Inflammatory macrophage (primary cell): ENCODE measurements around the gene CAMKK2.
A peak's percentile ranks its signal among the peaks of the same experiment; 100 is the strongest.
"Not testable (repeated sequence)": the region's sequence is repeated elsewhere in the genome, so short reads cannot be mapped to it uniquely, and the experiment has no call there.

Source experiments
- DNase-seq, 2 donors: peaks; one replicate each; pipeline ENCODE4 v3.0.0-alpha.2; 2020 to 2022

CAMKK2 gene

DNA sequence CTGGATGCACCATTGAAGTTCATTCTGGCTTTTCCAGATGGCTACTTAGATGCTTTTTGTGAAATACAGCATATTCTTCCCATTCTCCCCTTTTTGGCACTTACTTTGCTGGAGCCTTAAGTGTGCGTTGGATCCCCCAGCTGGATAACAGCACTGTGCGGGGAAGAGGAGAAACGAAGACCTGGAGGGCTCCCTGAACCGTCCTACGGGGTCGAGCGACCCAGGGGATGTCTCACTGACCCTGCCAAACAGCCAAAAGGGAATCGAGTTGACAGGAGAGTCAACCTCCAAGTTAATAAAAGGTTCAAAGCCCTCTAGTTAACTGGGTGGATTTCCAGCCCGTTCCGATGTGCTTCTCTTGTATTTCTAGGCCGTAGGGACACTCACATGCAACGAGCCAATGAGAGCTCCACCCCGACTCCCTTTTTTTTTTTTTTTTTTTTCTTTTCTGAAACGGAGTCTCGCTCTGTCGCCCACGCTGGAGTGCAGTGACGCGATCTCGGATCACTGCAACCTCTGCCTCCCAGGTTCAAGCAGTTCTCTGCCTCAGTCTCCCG, 1.0 kb upstream of the CAMKK2 start:
- peak; percentile 52 to 55 for DNase-seq

DNA sequence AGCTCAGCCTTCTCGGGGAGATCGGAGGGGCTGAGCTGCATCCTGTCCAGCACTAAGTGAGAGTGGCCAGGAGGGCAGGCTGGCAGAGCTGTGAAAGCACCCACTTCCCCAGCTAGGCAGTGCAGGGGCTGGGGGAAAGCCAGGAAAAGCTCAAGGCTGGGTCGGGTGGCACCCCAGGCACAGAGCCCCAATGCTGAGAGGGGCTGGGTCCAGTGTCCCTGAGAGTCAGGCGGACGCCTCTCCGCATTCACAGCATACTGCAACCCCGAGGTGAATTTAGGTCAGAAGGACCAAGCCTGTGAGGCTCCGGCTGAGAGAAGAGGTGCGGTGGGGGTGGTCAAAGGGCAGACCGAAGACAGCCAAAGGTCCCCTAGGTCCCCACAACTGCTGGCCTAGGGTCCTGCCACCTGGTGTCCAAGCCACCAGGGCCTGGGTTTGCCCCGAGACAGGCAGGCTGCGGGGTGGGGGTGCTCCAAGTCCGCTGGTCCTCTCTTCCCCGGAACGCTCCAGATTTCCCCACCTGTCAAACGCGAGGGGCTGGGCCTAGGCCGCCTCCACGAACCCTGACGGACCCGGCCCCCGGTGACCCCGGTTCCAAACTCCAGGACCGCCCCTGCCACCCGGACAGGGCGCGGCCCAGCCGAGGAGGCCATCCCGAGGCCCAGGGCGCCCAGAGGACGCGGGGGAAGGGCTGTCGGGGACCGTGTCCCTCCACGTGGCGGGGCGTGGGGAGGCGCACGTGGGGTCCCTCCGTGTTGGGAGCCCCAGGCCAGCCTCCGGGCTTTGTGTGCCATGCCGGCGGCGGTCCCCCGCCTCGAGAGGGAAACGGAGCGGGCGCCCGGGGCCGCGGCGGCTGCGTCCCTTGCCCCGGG, 527 bp downstream of the CAMKK2 start:
- DNase-seq: peak; percentile 37 to 54

DNA sequence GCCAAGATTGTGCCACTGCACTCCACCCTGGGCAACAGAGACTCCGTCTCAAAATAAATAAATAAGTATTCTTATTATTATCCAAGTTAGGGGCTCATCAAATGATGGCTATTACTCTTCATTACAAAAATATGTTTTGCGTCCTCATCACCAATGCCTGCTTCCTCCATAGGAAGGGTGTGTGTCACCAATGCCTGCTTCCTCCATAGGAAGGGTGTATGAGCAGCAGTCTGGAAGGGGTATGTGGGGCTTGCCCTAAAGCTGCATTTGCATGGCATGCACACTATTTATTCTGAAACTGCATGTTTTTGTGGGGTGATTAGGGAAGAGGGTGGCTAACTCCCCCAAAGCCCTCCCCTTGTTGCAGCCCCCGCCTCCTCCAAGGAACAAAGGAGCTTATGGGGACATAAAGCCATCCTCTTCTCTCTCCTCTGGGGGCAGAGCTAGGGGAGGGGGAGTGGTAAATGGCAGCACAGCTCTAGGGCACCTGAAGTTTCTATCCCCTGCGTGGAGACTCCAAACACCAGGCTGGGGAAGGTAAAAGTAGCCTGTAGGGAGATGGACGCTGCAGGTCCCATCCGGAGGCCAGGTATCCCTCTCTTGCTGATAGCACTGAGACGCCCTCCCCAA, 1.3 kb downstream of the CAMKK2 start:
- DNase-seq: peak; percentile 22 to 46

DNA sequence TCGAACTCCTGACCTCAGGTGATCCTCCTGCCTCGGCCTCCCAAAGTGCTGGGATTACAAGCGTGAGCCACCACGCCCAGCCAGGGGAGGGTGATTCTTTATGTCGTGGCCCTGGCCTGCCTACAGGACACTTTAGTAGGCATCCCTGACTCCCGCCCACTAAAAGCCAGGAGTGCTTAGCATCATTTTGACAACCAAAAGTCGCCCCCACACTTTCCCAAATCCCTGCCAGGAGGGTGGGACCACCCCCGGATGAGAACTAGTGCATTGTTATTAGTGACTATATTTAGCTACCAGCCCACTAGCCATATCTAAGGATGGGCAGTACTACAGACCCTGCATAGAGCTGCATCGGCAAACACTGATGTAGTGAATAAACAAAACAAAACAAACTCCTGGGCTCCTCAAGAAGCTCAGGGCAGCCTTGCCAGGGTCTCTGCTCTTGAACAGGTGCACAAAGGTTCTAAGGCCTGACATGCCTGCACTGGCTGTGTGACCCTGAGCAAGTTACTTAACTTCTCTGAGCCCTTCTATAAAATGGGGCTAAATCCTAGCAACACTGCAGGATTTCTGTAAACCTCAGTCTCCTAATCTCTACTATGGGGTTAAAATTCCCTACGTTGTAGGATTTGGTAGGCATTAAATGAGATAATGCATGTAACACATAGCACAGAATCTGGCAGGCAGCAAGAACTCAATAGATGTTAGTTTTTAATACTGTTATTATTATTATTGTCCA, 2.2 kb downstream of the CAMKK2 start:
- no peak for DNase-seq

DNA sequence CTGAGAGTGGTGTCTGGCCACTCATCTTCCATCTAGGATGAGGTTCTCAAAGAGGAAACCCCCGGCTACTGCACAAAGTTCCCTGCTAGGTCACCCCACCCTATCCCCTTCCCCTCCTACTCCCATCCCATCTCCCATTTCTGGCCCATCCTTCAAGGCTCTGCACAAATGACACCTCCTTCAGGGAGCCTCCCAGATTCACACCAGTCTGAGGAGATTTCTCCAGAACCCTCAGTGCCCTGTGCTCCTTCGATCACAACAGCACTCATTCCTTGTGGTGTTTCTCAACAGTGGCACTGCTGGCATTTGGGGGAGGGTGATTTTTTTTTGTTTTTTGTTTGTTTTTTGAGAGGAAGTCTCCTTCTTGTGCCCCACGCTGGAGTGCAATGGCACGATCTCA, 2.9 kb downstream of the CAMKK2 start:
- no peak for DNase-seq

DNA sequence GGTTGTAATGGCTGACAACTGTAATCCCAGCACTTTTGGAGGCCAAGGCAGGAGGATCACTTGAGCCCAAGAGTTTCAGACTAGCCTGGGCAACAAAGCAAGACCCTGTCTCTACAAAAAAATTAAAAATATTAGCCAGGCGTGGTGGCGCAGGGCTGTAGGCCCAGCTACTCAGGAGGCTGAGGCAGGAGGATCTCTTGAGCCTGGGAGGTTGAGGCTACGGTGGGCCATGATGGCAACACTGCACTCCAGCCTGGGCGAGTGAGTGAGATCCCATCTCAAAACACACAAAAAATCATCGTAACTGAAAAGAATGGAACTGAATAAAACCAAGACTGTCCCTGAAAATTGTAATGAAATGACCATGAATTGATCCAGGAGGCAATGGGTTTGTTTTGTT, 6.1 kb downstream of the CAMKK2 start:
- DNase-seq: no peak

DNA sequence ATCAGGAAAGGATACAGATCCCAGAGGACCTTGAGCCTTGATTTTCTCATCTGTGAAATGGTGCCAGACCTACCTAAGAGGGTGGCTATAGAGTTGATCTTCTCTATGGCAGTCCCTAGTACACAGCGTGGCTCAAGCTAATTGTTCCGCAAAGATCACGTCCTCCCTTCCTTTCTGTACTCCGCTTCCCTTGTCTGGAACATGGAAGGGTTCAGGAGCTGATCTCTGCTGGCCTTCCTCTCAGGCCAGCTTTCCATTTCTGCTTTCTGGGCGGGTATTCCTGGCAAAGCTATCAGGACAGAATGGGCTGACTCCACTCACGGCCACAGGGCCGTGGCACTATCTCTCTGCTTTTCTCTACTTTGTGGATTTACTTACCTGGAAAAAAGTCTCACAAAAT, 6.5 kb downstream of the CAMKK2 start:
- no peak for DNase-seq

DNA sequence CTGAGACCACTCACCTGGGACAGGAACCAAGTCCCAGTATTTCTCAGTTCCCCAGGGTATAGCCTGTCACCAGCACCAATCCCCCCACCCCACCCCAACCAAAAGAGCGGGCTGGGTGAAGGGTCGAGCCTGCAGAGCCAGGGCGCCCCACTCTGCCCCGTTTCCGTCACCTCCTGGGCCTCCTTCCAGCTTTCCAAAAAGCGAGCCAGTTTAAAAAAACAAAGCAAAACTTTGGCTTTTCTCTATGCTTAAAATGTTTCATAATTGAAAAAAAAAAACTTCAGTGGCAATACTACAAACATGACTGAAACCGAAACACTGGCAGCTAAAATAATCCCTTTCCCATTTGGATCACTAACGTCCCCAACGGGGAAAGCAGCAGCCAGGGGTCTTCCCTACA, 7.5 kb downstream of the CAMKK2 start:
- DNase-seq: no peak

DNA sequence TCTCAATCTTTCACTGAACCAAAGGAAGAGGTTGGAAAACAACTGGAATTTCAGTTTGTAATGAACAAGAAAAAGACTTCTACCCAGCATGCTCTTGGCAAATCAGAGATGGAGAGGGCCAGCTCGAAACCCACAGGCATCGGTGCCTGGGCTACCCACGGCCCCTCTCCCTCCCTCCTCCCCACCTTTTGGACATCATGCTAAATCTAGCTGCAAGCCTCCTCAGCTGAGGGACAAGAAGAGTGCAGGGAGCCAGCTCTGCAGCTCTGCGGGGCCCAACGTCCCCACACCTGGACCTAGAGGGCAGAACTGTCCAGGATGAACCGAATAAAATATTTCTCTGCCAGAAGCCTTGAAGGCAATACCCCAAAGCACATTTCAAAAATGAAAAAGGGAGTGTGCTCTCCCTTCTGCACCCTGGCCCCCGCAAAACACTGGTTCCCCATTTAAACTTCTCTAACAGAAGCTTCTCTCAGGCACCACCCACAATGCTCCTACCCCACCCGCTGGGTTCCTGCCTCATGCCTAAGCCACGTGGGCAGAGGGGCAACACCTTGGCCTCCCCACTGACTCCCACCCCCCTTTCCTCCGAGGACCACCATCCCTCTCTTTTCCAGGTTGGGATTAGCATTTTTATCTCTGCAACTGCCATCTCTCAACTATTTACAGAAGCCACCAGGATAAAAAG, 8.2 kb downstream of the CAMKK2 start:
- DNase-seq: peak; percentile 56 to 67

DNA sequence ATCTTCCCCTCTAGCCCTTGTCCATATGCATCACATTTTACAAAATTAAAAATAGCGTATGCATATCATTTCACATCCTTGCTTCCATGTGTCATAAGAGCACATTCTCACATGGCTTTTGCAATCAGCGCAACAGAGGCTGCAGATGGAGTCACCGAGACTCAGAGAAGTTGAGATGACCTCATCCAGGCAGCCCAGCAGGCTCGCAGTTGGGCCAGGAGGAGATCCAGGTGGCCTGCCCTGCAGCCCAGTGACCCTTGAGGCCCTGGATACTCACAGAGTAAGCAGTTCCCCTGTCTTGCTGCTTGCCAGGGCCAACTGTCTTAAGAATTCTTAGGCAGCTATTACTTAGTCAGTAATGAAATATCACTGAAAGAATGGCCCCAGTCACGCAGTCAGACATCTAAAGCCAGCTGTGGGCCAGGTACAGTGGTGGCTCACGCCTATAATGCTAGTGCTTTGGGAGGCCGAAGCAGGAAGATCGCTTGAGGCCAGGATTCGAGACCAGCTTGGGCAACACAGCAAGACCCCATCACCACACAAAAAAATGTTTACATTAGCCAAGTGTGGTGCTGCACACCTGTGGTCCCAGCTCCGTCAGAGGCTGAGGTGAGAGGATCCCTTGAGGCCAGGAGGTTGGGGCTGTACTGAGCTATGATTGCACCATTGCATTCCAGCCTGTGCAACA, 9.1 kb downstream of the CAMKK2 start:
- DNase-seq: peak; percentile 91 to 92

DNA sequence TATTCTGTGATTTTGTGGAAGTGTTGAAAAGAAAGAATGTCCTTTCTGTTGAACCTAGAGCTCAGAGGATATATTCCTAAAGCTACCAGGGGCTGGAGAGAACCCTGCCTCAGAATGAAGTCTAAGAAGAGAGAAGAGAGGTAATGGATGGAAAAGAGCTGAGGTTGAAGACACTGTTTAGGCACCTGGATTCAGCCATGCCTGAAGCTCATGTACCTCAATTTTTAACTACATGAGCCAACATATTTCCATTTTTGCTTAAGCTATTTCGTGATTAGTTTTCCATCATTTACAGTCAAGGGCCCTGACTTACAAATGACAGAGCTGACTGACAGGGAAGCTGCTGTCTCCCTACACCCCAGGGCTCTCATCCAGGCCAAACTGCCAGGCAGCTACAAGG, 10.7 kb downstream of the CAMKK2 start:
- DNase-seq: no peak

DNA sequence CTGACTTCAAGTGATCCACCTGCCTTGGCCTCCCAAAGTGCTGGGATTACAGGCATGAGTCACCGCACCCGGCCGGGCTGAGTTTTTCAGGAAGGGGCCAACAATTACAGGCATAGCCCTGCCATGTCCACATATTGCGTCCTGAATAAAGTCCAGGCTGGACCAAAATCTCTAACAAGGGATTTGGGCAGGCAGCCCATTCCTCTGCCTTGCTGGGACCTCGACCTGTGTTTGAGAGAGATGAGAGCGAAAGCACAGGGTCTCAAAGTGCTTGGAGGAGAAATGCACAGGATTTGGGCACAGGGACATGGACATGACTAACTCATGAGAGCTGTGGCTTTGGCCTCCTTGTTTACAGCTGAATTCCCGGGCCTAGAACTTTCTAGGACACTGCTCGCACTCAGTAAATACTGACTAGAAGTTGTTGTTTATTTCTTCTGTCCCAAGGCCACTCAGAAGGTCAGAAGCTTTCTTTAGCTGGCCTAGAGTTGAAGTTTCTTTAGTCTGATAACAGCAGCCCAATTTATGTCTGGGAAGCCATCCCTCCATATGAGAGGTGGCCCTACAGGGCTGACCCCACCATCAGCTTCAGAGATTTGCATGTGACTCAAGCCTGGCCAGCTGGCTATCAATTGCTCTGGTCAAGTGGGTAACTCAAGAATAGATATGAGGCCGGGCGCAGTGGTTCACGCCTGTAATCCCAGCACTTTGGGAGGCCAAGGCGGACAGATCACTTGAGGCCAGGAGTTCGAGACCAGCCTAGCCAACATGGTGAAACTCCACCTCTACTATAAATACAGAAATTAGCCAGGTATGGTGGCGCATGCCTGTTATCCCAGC, 11.7 kb downstream of the CAMKK2 start:
- DNase-seq: no peak

DNA sequence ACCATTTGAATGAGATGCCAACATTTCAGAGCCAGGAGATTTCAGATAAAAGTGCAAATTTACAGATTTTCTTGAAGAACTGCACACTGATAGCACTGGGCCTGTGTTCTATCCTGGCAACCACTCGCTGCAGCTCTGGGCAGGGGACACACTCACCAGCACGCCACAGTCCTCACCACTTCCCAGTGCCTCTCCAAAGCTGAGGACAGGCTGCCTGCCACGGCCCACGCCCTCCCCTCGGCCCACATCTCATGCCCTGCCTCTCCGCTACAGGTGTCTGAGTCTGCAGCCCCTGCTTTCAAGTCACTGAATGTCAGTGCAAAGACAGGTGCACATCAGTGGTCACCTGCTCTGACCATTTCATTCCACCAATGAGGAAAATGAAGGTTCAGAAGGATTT, 12.7 kb downstream of the CAMKK2 start:
- no peak for DNase-seq

DNA sequence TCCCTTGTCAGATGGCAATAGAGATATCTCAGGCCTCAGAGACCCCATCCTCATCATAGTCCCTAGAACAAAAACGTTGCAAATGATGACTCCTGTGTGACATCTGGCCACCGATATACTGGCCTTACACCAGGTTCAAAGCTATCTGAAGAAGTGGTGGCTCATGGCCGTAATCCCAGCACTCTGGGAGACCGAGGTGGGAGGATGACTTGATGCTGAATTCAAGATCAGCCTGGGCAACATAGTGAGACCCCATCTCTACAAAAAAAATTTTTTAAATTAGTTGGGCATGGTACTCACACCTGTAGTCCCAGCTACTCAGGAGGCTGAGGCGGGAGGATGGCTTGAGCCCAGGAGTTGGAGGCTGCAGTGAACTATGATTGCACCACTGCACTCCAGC, 13.1 kb downstream of the CAMKK2 start:
- DNase-seq: no peak

DNA sequence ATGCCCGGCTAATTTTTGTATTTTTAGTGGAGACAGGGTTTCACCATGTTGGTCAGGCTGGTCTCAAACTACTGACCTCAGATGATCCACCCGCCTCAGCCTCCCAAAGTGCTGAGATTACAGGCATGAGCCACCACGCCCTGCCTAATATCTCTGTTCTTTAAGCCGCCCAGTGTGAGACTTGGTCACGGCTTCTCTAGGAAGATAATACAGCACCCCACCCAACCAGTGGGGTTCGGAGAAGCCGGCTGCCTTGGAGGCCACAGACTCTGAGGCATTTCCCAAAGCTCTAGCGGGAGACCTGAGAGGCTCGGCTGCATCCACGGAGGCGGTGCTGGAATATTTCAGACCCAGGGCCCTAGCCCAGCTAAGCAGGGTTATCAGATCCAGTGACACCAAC, 13.6 kb downstream of the CAMKK2 start:
- not testable (repeated sequence) for DNase-seq

DNA sequence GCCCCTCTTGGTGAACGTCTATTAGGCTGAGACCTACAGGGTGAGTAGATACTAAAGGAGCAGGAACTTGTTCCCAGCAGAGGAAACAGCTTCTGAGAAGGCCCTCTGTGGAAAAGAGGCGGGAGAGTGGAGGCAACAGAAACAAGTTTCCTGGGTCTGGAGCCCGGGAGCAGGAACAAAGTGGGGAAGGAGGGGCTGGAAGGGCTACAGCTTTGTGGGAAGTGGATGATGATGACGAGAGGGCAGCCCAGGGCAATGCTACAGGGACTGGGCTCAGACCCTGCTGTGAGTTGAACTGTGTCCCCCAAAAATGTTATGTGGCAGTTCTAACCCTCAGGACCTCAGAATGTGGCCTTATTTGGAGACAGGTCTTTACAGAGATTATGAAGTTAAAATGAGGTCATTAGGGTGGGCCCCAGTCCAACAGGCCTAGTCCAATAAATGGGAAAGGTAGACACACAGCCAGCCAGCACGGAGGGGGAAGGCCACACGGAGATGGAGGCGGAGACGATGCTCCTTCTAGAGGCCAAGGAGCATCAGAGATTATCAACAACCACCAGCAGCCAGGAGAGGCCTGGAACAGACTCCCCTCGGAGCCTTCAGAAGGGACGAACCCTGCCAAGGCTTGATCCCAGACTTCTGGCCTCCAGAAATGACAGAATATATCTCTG, 14.3 kb downstream of the CAMKK2 start:
- no peak for DNase-seq

DNA sequence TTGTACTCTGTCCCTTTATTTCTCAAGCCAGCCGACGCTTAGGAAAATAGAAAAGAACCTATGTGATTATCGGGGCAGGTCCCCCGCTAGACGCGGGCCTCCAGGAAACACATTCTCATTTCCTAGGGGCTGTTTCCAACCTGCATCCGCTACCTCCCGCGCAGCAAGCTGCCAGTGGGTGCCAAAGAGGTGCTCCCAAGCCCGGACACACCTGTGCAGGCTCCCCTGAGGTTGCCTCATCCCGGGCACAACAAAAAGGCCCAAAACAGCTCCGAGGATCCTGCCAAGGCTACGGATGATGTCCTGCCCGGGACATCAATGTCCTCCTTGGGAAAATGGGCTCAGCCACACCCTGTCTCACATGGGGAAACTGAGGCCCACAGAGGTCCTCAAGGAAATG, 15.4 kb downstream of the CAMKK2 start:
- DNase-seq: not testable (repeated sequence)

DNA sequence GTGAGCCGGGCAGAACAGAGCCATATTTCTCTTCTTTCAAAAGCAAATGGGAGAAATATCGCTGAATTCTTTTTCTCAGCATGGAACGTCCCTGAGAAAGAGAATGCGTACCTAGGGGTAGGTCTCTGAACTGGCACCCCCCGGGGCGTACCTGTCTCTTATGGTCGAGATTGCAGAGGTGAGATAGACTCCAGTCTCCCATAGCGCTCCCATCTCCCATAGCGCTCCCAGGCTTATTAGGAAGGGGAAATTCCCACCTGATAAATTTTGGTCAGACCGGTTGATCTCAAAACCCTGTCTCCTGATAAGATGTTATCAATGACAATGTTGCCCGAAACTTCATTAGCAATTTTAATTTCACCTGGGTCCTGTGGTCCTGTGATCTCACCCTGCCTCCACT, 16.0 kb downstream of the CAMKK2 start:
- DNase-seq: not testable (repeated sequence)

DNA sequence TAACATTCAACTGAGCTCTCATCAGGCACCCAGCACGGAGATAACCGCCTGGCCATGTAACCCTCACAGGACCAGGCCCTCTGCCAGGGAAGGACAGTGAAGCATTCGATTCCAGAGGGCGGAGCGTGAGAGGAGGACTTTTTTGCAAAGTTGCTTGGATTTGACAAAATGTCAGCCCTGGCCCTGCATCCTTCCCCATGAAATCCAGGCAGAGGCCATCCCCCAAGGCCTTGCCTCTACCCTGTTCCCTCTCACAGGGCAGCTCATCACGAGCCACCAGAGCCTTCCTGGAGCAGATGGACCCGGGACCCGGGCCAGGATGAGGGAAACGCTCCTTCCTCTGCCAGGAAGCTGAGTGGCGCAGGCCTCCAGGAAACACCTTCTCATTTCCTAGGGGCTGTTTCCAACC, 17.0 kb downstream of the CAMKK2 start:
- no peak for DNase-seq

DNA sequence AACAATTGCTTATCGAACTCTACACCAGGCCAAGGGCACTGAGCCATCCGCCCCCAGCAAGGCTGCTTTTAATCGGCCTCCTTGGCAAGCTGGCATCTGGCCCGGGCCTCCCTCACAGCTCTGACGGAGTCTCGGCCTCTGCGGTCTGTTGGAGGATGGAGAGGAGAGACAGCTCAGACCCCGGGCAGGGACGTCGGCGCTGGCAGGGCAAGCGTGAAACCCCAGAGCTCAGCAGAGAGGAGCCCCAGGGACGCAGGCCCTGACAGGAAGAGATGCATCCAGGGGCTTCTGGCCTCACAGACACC, 17.5 kb downstream of the CAMKK2 start:
- no peak for DNase-seq
